OCI-LY3 (cell line): ENCODE results near the gene POLRMT.

Experiments used
- CTCF ChIP-seq: fragments of 200-600, 300-600 bp; sonication (generic); IDR thresholded peaks from 2 replicates; pipeline ENCODE4 v1.5.1; 2014; ENCODE audit warnings: antibody characterized with exemption, low read length, low read depth
- EZH2phosphoT487 ChIP-seq: fragments of 200-600 bp; shearing (Covaris generic); IDR thresholded peaks from 2 replicates; pipeline ENCODE4 v1.6.1; 2018; ENCODE audit warnings: antibody characterized with exemption, mixed run types, low read depth

- TF ChIP-seq CTCF = no peak
- no peak for TF ChIP-seq EZH2phosphoT487
Measured at GRCh38 chr19:593055-593454, 40.3 kb downstream of the POLRMT start.
